Measurements from ENCODE around the gene RFC1. TPM values are rescaled to one million over a fixed set of nuclear protein-coding genes. Genes with fewer than 3 reads are reported as not detected.
"Not testable (repeated sequence)": the region's sequence is repeated elsewhere in the genome, so short reads cannot be mapped to it uniquely, and the experiment has no call there.

The RFC1 gene, protein sequence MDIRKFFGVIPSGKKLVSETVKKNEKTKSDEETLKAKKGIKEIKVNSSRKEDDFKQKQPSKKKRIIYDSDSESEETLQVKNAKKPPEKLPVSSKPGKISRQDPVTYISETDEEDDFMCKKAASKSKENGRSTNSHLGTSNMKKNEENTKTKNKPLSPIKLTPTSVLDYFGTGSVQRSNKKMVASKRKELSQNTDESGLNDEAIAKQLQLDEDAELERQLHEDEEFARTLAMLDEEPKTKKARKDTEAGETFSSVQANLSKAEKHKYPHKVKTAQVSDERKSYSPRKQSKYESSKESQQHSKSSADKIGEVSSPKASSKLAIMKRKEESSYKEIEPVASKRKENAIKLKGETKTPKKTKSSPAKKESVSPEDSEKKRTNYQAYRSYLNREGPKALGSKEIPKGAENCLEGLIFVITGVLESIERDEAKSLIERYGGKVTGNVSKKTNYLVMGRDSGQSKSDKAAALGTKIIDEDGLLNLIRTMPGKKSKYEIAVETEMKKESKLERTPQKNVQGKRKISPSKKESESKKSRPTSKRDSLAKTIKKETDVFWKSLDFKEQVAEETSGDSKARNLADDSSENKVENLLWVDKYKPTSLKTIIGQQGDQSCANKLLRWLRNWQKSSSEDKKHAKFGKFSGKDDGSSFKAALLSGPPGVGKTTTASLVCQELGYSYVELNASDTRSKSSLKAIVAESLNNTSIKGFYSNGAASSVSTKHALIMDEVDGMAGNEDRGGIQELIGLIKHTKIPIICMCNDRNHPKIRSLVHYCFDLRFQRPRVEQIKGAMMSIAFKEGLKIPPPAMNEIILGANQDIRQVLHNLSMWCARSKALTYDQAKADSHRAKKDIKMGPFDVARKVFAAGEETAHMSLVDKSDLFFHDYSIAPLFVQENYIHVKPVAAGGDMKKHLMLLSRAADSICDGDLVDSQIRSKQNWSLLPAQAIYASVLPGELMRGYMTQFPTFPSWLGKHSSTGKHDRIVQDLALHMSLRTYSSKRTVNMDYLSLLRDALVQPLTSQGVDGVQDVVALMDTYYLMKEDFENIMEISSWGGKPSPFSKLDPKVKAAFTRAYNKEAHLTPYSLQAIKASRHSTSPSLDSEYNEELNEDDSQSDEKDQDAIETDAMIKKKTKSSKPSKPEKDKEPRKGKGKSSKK
- 54.0 and 72.4 TPM in 2 replicates for total RNA-seq (2014; rRNA removed; shearing (Covaris generic))

- DNase-seq (ENCODE audit: low spot score) = peak; percentile 79
Measured at GRCh38 chr4:39365830-39366771, at the start of gene RFC1. RFC1 (minus strand) TSS chr4:39366362; CDS start chr4:39366241, 121 bp downstream.

GRCh38 chr4:39415678-39416283 lies 49.6 kb upstream of the RFC1 start:
- no peak for DNase-seq (ENCODE audit: low spot score)

DNA sequence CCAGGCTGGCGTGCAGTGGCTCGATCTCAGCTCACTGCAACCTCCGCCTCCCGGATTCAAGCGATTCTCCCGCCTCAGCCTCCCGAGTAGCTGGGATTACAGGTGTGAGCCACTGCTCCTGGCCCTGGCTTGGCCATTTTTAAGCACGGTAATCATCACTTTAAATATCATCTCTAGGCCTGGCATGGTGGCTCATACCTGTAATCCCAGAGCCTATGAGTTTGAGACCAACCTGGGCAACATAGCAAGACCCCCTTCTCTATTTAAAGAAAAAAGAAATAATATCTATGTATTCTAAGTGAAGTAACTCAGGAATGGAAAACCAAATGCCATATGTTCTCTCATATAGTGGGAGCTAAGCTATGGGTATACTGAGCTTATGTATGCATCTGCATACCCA lies 45.4 kb upstream of the RFC1 start:
- DNase-seq (ENCODE audit: low spot score) = not testable (repeated sequence)

DNA sequence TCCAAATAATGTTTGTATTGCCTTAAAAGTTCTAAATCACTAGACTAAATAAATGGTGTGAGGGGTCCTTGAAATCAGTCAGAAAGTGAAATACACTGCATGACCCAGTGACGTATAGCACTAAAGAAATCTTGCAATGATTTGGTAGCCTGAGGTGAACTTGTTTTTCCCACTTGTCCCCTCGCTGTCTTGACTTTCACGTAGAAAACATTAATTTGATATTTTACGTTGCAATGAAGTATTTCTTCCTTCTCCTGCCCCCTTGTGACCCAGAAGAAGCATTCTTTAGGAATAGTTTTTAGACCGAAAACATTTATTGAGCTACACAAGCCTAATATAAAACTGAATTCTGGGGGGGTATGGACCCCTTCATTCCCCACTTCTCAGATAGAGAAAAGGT lies 44.3 kb upstream of the RFC1 start:
- DNase-seq (ENCODE audit: low spot score) = no peak

DNA sequence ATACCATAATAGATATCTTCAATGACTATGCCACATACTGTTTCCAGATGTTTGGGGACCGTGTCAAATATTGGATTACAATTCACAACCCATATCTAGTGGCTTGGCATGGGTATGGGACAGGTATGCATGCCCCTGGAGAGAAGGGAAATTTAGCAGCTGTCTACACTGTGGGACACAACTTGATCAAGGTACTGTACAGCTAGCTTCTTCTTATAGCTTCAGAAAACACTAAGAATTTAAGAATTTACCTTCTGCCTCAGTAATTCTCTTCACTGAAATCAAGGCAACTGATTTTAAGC lies 41.4 kb upstream of the RFC1 start:
- DNase-seq (ENCODE audit: low spot score) = no peak

- no peak for DNase-seq (ENCODE audit: low spot score)
Measured at GRCh38 chr4:39406763-39407583, 40.8 kb upstream of the RFC1 start, which contains the start of gene KLB. KLB (plus strand) TSS chr4:39406930; CDS start chr4:39406950, 20 bp downstream.

GRCh38 chr4:39401640-39402039 lies 35.5 kb upstream of the RFC1 start:
- DNase-seq (ENCODE audit: low spot score) = not testable (repeated sequence)

DNA sequence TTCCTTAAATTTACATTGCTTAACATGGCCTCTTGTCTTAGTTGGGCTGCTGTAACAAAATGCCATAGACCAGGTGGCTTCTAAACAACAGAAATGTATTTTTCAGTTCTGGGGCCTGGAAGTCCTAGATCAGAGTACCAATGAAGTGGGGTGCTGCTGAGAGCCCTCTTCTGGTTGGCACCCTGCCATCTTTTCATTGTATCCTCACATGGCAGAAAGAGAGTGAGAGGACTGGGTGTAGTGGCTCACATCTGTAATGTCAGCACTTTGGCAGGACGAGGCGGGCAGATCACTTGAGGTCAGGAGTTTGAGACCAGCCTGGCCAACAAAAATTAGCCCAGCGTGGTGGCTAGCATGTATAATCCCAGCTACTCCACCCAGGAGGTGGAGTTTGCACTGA lies 28.5 kb upstream of the RFC1 start:
- no peak for DNase-seq (ENCODE audit: low spot score)

DNA sequence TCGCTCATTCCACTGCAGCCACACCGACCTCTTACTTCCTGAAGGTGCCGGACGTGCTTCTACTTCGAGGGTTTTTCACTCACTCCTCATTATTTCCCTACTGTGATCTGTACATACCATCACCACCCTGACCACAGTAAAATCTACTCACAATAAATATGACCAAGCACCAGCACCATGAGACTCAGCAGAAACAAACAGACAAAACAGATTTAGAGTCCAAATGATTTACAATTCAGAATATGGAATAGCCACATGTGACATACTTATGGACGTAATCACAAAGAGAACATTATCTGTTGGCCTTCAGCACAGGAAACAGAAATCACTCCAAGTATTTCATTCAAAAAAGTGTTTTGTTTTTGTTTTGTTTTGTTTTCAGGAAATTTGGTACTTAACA lies 24.4 kb upstream of the RFC1 start:
- no peak for DNase-seq (ENCODE audit: low spot score)

GRCh38 chr4:39384563-39384962 lies 18.4 kb upstream of the RFC1 start:
- DNase-seq (ENCODE audit: low spot score) = no peak

GRCh38 chr4:39383690-39384089 lies 17.5 kb upstream of the RFC1 start:
- DNase-seq (ENCODE audit: low spot score) = no peak

GRCh38 chr4:39375478-39375877 lies 9.3 kb upstream of the RFC1 start:
- DNase-seq (ENCODE audit: low spot score) = no peak

GRCh38 chr4:39371209-39371608 lies 5.0 kb upstream of the RFC1 start:
- DNase-seq (ENCODE audit: low spot score) = not testable (repeated sequence)

GRCh38 chr4:39369301-39369700 lies 3.1 kb upstream of the RFC1 start:
- DNase-seq (ENCODE audit: low spot score) = no peak

DNA sequence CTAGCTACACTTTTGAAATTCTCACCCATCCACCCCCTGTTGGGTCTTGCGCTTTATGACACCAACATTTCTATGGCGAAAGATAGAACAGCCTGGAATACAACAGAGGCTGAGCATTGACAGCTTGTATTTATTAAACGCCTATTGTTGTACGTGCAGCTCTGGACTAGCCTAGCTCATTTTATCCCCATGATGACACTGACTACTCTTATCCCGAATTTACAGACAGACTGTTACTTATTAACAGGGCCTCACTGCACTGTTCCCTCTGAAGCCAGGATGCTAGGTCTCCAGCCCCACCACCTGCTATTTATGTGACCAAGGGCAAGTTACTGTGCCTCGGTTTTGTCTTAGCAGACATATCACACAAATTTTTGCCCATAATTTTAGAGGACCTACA lies 1.0 kb upstream of the RFC1 start:
- DNase-seq (ENCODE audit: low spot score) = no peak

- DNase-seq (ENCODE audit: low spot score) = no peak
Measured at GRCh38 chr4:39365360-39365759, 802 bp downstream of the RFC1 start.

DNA sequence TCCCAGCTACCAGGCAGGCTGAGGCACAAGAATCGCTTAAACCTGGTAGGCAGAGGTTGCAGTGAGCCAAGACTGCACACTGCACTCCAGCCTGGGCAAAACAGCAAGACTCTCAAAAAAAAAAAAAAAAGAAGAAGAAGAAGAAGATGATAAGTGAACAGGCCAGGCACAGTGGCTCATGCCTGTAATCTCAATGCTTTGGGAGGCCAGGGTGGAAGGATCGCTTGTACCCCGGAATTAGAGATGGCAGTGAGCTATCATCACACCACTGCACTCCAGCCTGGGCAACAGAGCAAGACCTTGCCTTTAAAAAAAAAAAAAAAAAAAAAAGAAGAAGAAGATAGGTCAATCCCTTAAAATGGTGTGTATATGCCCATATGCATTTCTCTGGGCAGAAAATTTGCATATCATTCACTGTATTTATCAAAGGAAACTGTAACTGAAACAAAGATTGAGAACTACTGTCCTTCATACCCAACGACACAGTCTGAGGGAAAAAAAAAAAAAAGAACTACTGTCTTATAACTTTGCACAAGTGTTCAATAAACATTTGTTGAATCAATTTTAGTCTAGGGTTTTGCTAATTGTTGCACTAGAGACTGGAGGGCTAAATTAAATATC lies 2.3 kb downstream of the RFC1 start:
- DNase-seq (ENCODE audit: low spot score) = no peak

- DNase-seq (ENCODE audit: low spot score) = no peak
Measured at GRCh38 chr4:39362827-39363226, 3.3 kb downstream of the RFC1 start.

DNA sequence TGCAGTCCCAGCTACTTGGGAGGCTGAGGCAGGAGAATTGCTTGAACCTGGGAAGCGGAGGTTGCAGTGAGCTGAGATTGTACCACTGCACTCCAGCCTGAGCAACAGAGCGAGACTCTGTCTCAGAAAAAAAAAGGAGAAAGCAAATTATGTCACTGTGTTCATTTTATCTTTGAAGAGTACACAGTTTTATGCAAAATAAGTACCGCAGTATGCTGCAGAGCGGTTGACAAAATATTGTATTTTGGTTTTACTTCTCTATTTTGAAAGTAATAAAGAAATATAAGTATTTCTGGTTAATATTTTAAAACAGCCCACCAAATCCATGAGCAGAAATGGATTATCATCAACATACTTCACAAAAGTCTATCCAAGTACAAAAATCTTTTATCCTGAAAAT lies 5.6 kb downstream of the RFC1 start:
- DNase-seq (ENCODE audit: low spot score) = not testable (repeated sequence)

Measured in A172 (cell line).